GM13976 (cell line): ENCODE data around the gene TIAL1.

Source experiments
- DNase-seq: peaks from one replicate; pipeline ENCODE4 v3.0.0; 2012; ENCODE audit warnings: low spot score
- CTCF ChIP-seq: IDR thresholded peaks from 2 replicates; pipeline ENCODE4 v1.5.1; 2012; ENCODE audit warnings: borderline replicate concordance, mild to moderate bottlenecking; ENCODE audit not compliant: insufficient read depth; ENCODE audit errors: extremely low read depth, missing control alignments, control extremely low read depth
- in situ Hi-C: fragments of 300-500 bp; cut with MboI; formaldehyde crosslinking; loops from one replicate; pipeline ENCODE4 v1.12.0; 2022; ENCODE audit warnings: low sequenced_read_pairs, mixed read lengths, inconsistent platforms; ENCODE audit not compliant: unreplicated experiment

Gene TIAL1

GRCh38 chr10:119526621-119527592 lies 69.9 kb downstream of the TIAL1 start:
- TF ChIP-seq CTCF, result no peak
- in situ Hi-C loops, result no loop called here
- DNase-seq, result no peak

DNA sequence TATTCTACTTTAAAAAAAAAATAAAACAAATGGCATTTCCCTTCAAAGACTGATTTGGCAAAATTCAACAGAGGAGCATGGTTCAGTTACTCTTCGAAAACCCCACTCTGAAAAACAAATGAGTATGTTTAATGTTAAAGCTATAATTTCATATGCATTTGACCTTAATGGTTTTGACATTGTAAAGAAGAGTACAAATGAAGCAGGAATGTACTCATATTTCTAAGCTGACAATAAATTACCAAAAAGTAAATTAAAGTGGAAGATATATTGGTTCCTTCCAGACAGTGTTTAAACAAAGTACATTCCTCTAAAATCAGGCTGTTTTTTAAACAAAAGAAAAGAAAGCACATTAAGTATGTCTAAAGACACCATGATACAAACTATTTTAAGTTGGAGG lies 70.6 kb downstream of the TIAL1 start:
- in situ Hi-C loops, result no loop called here
- no peak for TF ChIP-seq CTCF
- no peak for DNase-seq

- TF ChIP-seq CTCF, result no peak
- DNase-seq, result no peak
- in situ Hi-C loops, result no loop called here
Measured at GRCh38 chr10:119525116-119525515, 71.6 kb downstream of the TIAL1 start.

DNA sequence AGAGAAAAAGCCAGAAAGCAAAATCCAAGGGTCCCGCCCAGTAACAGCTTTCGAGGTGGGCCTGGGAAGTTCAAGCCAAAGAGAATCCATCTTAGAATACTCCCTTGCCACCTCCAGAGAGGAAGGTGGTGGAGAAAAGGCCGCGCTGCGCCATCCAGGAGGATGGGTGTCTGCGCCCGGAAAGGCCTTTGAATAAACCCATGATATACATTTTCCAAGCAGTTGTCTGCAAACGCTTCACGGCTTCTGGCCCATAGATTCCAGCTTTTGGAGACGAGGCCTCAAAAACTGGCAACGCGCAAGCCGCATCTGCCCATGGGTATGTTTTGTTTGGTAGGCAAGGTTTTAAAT lies 72.1 kb downstream of the TIAL1 start:
- DNase-seq, result no peak
- in situ Hi-C loops, result no loop called here
- no peak for TF ChIP-seq CTCF

GRCh38 chr10:119523895-119524719 lies 72.7 kb downstream of the TIAL1 start:
- no peak for TF ChIP-seq CTCF
- no peak for DNase-seq
- in situ Hi-C loops, result no loop called here
